NB4 (cell line): ENCODE measurements around the gene RNU6-1.

Experiments
- DNase-seq: peaks from one replicate; pipeline ENCODE4 v3.0.0; 2010; ENCODE audit warnings: low read depth
- H3K4me3 ChIP-seq: one replicate; pipeline ENCODE4 v1.5.1; 2011; ENCODE audit warnings: mild to moderate bottlenecking, low read depth, low read length, moderate library complexity
- MYC ChIP-seq: IDR thresholded peaks from 2 replicates; pipeline ENCODE4 v1.6.1; 2011; ENCODE audit warnings: low read depth, low read length
- POLR2A ChIP-seq: IDR thresholded peaks from 2 replicates; pipeline ENCODE4 v1.6.1; 2011; ENCODE audit warnings: mild to moderate bottlenecking; ENCODE audit not compliant: insufficient read length; ENCODE audit errors: extremely low read depth
- TF ChIP-seq, protein P1 (sequence below): IDR thresholded peaks from one replicate; pipeline ENCODE4 v1.5.1; 2012; ENCODE audit warnings: low read depth, low read length
- TF ChIP-seq, protein P2 (sequence below): IDR thresholded peaks from 2 replicates; pipeline ENCODE4 v1.6.1; 2011; ENCODE audit warnings: low read depth, low read length

Gene RNU6-1

DNA sequence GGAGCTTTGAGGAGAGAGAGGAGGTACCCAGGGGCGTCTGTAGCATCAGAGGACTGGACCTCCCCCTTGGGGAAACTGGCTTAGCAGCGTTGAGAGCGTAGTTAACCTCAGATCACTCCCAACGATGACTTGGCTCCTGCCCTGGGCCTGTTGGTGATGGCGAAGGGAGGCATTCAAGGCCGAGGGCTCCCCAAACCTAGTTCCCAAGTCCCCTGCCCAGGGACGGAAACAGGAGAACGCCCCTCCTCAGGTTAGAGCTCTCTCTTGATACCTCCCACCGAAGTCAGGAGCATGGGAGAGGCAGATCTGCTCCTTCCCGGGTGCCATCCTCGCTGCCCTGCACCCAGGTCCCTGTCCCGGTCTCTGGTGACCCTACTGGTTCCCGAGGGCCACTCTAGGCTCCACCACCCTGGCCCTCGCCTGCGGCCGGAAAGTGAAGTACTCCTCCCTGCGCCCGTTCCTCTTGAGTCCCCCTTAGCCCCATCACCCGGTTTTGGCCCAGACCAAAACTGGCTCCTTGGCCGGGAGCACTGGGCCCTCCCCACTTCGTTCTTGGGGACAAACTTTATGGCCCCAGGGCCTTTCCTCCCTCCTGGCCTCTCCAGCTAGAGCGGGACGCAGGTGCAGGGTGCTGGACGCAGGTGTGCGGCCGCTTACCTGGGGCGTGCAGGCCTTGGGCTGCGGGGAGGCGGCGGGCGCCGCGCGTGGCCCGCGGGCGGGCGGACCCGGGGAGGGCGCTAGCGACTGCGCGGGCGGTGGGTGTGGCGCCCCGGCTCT lies 17.1 kb downstream of the RNU6-1 start:
- H3K4me3 ChIP-seq: no peak overlapping the region

DNA sequence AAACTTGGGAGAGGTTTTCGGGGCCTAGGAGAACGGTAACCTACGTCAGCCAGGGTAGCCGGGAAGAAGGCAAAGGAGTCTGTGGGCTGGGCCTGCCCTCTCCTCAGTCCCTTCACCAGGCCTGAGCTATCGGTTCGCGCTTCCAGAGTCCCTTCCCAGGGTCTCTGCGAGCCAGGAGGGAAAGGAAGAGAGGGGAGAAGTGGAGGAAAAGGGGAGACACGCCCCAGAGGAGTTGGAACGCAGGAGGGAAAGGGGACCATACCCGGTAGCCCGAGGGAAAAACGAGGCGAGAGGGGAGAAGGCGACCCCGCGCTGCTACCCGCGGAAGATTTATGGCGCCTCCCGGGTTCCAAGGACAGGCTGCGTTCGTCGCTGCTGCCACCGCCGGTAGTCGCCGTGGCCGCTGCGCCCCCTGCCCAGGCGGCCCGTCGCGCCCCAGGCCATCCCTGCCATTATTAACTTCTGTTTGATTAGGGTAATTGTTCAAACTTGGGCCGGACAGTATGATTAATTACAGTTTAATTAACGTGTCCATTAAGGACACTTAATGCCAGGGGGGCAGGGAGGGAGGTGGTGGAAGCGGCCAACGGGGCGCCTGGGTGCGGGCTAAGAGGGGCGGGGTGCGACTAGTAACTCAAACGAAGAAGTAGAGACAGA lies 17.9 kb downstream of the RNU6-1 start:
- TF ChIP-seq, protein P1, sequence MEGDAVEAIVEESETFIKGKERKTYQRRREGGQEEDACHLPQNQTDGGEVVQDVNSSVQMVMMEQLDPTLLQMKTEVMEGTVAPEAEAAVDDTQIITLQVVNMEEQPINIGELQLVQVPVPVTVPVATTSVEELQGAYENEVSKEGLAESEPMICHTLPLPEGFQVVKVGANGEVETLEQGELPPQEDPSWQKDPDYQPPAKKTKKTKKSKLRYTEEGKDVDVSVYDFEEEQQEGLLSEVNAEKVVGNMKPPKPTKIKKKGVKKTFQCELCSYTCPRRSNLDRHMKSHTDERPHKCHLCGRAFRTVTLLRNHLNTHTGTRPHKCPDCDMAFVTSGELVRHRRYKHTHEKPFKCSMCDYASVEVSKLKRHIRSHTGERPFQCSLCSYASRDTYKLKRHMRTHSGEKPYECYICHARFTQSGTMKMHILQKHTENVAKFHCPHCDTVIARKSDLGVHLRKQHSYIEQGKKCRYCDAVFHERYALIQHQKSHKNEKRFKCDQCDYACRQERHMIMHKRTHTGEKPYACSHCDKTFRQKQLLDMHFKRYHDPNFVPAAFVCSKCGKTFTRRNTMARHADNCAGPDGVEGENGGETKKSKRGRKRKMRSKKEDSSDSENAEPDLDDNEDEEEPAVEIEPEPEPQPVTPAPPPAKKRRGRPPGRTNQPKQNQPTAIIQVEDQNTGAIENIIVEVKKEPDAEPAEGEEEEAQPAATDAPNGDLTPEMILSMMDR: no peak
- TF ChIP-seq MYC: no peak
- TF ChIP-seq, protein P2, sequence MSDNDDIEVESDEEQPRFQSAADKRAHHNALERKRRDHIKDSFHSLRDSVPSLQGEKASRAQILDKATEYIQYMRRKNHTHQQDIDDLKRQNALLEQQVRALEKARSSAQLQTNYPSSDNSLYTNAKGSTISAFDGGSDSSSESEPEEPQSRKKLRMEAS: no peak
- TF ChIP-seq POLR2A: no peak
- H3K4me3 ChIP-seq: no peak overlapping the region
- DNase-seq: no peak

More for the DNA sequence above, 17.1 kb downstream of the RNU6-1 start:
- TF ChIP-seq, protein P1: no peak
- TF ChIP-seq POLR2A: no peak
- no peak for TF ChIP-seq MYC
- TF ChIP-seq, protein P2: no peak
- DNase-seq: peak; percentile 63

DNA sequence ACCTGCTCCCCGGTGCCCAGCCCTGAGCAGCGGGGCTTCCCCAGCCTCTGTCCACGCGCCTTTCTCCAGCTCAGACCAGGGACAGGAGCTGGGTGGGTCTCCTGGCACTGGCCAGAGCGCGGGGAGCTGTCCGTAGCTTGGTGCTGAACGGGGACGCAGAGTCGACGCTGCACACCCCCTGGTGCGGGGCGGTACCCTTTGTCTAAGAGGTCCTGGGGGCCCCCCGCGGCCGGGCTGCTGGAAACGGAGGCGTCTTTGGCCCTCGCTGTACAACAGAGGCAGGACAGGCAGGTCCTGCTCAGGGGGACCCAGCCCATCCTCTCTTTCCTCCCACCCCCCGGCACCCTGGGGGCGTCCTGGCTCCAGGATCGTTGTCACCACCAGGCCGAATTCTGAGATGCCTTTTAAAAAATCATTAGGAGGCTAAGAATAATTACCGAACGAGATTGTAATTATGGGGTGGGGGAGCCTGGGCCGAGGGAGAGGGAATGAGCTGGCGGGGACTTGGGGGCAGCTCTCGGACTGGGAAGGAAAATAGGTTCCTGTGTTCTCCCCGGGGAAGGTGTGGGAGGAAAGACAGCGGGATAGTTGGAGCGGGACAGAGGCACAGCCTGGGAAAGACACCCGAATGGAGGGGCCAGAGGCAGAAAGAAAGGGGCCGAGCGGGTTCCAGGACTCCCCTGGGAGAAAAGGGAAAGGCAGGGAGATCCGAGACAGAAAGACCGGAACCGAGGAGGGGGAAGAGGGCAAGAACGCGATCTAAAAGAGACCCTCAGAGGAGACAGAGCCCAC lies 18.7 kb downstream of the RNU6-1 start:
- H3K4me3 ChIP-seq: no peak overlapping the region
- peak; percentile 57 for DNase-seq
- TF ChIP-seq, protein P2: no peak
- no peak for TF ChIP-seq MYC
- TF ChIP-seq, protein P1: no peak

DNA sequence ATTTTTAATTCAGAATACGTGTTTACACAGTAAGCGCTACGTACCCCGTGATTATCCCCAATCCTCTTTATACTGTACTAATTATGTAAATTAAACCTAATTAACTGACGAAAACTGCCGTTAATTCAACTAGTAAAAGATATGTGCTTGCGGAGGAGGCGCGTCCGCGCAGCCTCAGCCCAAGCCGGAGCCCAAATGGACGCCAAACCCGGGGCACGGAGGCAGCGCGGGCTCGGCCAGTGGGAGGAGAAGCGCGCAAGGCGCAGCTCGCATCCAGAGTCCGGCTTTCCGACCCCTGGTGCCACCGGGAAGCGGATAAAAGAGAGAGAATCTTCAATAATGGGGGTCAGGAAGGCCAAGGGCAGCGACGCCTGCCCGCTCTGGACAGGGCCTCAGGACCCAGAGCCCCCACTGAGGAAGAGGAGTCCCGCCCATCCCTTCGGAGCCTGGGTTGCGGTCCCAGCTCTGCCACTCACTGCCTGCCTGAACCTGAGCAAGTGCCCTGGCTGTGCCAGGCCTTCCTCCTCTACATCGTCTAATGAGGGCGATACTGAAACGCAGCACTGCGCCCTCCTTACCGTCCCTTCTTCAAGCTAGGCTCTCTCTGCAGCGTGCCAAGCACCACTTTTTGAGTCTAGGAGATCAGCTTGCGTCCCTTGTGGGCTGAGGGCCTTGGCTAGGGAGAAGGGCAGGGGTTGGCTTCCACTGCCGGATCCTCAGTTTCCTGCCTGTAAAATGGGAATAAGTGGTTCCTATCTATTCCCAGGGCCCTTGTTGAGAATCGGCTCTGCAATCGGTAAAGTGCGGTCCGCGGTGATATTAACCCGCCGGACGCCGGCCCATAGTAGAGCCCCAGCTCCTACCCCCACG lies 19.5 kb downstream of the RNU6-1 start:
- H3K4me3 ChIP-seq: no peak overlapping the region

More for the DNA sequence above, 19.5 kb downstream of the RNU6-1 start:
- no peak for DNase-seq
- TF ChIP-seq, protein P1: no peak
- TF ChIP-seq, protein P2: no peak
- TF ChIP-seq MYC: no peak
